ENCODE measurements around the gene NDE1.

The NDE1 gene

DNA sequence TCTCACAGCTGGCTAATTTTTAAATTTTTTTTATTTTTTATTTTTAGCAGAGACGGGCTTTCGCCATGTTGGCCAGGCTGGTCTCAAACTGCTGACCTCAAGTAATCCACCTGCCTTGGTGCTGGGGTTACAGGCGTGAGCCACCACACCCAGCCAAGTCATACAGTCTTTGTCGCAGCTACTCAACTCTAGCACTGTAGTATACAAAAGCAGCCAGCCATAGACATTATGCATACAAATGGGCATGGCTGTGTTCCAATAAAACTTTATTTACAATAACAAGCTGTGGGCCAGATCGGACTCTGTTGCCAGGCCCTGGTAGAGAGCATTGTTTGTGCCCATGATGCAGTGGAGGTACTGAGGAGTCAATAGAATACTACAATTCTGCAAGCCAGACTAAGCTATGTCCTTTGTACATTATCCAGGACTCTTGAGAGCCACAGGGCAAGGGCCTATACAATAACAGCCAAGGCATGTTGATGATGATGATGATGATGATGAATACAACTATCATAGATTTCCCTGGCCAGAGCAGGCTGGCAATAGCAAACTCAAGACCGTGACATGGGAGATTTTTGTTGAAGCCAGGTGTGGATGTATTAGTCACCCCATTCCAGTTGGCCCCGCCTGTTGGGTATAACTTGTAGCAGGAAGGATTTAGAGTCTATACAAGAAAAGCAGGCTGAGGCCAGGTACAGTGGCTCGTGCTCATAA lies 104.9 kb downstream of the NDE1 start:
- no peak for FAIRE-seq
- no peak for TF ChIP-seq POLR2A (IDR thresholded peaks at IDR 0.05; ENCODE audit: low read depth, low read length)
- no peak for DNase-seq (ENCODE audit: insufficient read length, low spot score)

DNA sequence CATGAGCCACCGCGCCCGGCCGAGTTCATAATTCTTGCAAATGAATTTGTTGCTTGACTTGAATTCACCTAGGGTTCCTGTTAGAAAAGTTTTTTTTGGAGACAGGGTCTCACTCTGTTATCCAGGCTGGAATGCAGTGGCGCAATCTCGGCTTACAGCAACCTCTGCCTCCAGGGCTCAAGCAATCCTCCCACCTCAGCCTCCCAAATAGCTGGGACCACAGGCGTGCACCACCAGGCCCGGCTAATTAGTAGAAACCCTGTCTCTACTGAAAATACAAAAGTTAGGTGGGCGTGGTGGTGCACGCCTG lies 107.0 kb downstream of the NDE1 start:
- DNase-seq (ENCODE audit: insufficient read length, low spot score) (no peak), FAIRE-seq (no peak)
- no peak for TF ChIP-seq POLR2A (IDR thresholded peaks at IDR 0.05; ENCODE audit: low read depth, low read length)

DNA sequence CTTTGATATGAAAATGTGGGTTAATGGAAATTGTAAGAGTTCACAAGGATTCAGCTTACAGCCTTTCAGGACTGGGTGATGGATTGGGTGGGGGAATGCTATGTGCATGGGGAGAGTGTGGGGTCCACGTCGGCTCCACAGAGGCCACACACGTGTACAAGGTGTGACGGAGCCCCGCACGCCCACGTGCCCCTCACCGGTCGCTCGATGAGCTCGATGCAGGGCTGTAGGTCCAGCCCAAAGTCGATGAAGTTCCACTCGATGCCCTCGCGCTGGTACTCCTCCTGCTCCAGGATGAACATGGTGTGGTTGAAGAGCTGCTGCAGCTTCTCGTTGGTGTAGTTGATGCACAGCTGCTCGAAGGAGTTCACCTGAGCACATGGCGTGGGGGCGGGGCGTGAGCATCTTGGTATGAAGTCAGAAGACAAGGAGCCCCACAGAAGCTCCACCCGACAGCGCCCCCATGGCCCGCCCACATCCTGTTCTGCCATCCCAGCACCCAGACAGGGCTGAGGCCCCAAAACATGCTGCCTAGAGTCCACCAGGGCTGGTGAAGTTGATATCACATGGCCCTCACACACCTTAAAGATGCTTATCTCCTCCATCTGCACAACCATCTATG lies 107.7 kb downstream of the NDE1 start:
- TF ChIP-seq POLR2A (IDR thresholded peaks at IDR 0.05; ENCODE audit: low read depth, low read length), result no peak
- FAIRE-seq (no peak), DNase-seq (ENCODE audit: insufficient read length, low spot score) (no peak)

DNA sequence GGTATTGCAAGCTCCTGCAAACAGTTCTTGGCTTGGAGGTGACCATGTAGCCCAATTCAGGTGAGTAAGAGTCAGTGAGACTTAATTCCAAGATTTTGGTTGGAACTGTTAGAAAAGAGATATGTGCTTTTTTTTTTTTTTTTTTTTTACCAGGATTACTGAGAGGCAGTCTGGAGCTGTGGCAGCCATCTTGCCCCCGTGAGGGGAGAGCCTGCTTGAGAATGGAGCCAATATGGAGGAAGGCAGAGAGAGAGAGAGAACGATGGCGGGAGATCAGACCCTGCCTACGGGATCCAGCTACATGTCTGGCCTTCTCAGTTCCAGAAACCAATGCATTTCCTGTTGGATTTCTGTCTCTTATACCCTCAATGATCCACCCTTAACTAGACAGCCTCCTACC lies 109.0 kb downstream of the NDE1 start:
- no peak for TF ChIP-seq POLR2A (IDR thresholded peaks at IDR 0.05; ENCODE audit: low read depth, low read length)
- no peak for FAIRE-seq

DNA sequence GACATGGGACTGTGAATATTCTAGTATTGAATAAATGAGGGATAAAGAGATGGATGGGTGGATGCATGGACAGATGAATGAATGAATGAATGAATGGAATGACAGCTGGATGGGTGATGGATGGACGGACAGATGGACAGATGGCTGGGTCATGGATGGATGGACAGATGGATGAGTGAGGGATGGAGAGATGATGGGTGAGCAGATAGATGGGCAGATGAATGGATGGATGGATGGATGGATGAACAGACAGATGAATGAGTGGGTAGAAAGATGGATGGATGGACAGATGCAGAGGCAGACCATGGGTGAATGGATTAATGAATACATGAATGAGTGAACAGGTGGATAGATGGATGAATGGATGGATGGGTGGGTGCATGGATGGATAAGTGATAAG lies 110.1 kb downstream of the NDE1 start:
- FAIRE-seq (no peak), DNase-seq (ENCODE audit: insufficient read length, low spot score) (no peak)

More for the DNA sequence above, 109.0 kb downstream of the NDE1 start:
- no peak for DNase-seq (ENCODE audit: insufficient read length, low spot score)

DNA sequence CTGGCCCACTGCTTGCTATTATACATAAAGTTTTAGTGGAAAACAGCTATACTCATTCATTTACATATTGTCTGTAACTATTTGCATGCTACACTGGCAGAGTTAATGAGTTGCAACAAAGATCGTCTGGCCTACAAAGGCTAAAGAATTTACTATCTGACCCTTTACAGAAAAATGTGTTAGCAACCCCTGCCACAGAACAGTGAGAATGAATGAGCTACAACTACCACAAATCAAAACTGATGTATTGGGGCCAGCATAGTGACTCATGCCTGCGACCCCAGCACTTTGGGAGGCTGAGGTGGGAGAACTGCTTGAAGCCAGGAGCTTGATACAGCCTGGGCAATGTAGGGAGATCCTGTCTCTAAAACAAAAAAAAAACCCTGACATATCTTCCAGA lies 114.1 kb downstream of the NDE1 start:
- DNase-seq (ENCODE audit: insufficient read length, low spot score), result no peak
- no peak for TF ChIP-seq POLR2A (IDR thresholded peaks at IDR 0.05; ENCODE audit: low read depth, low read length)
- FAIRE-seq, result no peak

More for the DNA sequence above, 110.1 kb downstream of the NDE1 start:
- TF ChIP-seq POLR2A (IDR thresholded peaks at IDR 0.05; ENCODE audit: low read depth, low read length), result no peak

DNA sequence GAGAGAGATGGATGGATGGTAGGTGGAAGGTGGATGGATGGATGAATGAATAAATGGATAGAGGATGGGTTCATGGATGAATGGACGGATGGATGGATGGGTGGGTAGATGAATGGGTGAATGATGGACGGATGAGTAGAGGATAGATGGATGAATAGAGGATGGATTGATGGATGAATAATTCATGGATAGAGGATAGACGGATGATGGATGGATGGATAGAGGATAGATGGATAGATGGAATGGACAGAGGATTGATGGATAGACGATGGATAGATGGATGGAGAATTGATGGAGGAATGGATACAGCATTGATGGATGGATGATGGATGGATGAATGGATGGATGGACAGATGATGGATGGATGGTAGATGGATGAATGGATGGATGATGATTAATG lies 115.1 kb downstream of the NDE1 start:
- FAIRE-seq (no peak), DNase-seq (ENCODE audit: insufficient read length, low spot score) (no peak)
- no peak for TF ChIP-seq POLR2A (IDR thresholded peaks at IDR 0.05; ENCODE audit: low read depth, low read length)

DNA sequence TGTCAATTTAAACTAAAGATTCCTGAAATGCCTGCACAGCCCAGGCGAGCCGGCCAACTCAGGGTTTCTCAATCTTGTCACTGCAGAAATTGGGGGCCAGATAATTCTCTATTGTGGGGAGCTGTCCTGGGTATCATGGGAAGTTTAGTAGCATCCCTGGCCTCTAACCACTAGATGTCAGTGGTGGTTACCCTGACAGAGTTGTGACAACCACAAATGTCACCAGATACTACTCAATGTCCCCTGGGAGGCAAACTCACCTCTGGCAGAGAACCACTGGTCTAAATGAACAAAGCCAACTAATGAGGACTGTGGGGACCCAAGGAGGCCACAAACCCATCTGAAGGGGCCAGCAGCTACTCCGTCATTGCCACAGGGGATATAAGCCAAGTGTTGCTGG lies 115.8 kb downstream of the NDE1 start:
- no peak for FAIRE-seq
- peak; percentile 24 for DNase-seq (ENCODE audit: insufficient read length, low spot score)

DNA sequence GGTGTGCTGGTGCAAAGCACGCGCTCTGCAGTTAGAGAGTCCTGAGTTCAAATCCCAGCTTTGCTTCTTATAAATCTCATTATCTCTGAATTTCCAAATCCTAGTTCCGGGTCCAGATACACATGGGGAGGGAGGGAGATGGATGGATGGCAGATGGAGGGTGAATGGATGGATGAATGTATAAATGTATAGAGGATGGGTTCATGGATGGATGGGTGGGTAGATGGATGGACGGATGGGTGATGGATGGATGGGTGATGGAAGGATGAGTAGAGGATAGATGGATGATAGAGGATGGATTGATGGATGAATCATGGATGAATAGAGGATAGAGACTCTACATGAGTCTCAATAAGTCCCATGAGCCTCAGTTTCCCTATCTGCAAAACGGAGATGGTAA lies 116.9 kb downstream of the NDE1 start:
- FAIRE-seq (no peak), DNase-seq (ENCODE audit: insufficient read length, low spot score) (no peak)
- TF ChIP-seq POLR2A (IDR thresholded peaks at IDR 0.05; ENCODE audit: low read depth, low read length), result no peak

More for the DNA sequence above, 115.8 kb downstream of the NDE1 start:
- no peak for TF ChIP-seq POLR2A (IDR thresholded peaks at IDR 0.05; ENCODE audit: low read depth, low read length)

DNA sequence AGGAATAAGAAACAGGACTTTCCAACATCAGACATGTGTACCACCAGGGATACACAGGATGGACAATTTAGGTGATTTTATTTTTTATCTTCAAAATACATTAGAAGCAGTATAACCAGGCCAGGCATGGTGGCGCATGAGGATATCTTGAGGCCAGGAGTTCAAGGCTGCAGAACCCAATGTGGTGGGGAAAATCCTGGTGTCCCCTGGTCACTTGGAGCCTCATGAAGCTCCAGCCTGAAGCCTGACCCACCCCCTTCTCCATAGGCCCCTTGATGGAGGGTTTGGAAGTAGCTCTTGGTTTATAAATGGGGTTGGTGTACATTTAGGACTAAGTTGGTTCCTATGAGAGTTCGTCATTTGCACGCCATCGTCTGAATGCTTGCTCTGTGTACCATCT lies 118.2 kb downstream of the NDE1 start:
- TF ChIP-seq POLR2A (IDR thresholded peaks at IDR 0.05; ENCODE audit: low read depth, low read length), result no peak
- no peak for FAIRE-seq
- DNase-seq (ENCODE audit: insufficient read length, low spot score), result no peak

DNA sequence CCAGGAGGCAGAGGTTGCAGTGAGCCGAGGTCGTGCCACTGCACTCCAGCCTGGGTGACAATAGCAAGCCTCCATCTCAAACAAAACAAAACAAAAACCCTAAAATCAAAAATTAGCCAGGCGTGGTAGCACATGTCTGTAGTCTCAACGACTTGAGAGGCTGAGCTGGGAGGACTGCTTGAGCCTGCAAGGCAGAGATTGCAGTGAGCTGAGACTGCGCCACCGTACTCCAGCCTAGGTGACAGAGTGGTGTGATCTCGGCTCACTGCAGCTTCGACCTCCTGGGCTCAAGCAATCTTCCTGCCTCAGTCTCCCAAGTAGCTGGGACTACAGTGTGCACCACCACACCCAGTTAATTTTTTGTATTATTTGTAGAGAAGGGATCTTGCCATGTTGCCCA lies 119.2 kb downstream of the NDE1 start:
- no peak for DNase-seq (ENCODE audit: insufficient read length, low spot score)
- FAIRE-seq, result no peak
- TF ChIP-seq POLR2A (IDR thresholded peaks at IDR 0.05; ENCODE audit: low read depth, low read length), result no peak

DNA sequence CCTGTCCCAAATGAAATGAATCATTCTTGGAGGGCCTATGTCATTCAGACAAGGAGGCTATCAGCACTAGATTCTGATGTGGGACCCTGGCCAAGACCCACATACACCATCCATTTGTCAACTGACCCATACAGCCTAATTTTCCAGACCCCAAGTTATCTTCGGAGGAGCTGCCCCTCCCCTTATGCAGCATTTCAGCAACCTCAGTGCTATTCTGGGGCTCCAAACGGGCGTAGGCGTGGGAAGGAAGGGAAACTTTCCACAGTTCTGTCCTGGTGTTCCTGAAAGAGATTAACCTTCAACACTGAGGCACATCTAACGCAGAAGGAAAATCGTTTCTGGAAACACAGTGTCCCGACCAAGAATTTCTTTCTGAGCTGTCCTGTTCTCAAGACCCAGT lies 120.1 kb downstream of the NDE1 start:
- FAIRE-seq (no peak), DNase-seq (ENCODE audit: insufficient read length, low spot score) (no peak)
- no peak for TF ChIP-seq POLR2A (IDR thresholded peaks at IDR 0.05; ENCODE audit: low read depth, low read length)

DNA sequence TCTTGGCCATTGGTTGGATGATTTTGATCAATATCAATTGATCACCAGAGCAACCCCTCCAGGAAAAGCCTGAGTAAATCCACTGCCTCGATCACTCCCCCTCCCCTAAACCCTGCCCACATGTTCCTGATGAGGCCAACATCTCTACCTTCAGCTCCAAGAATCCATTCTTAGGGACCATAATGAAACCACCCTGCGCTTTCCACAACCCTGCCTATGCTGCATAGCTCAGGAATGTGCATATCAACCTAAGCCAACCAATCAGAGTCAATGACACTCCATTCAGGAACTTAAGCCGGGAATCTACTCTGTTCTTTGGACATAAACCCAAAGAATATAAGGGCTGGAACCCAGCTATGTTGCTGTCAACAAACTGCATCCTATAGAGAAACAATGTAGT lies 120.5 kb downstream of the NDE1 start:
- no peak for FAIRE-seq
- peak; percentile 40 for DNase-seq (ENCODE audit: insufficient read length, low spot score)
- no peak for TF ChIP-seq POLR2A (IDR thresholded peaks at IDR 0.05; ENCODE audit: low read depth, low read length)

DNA sequence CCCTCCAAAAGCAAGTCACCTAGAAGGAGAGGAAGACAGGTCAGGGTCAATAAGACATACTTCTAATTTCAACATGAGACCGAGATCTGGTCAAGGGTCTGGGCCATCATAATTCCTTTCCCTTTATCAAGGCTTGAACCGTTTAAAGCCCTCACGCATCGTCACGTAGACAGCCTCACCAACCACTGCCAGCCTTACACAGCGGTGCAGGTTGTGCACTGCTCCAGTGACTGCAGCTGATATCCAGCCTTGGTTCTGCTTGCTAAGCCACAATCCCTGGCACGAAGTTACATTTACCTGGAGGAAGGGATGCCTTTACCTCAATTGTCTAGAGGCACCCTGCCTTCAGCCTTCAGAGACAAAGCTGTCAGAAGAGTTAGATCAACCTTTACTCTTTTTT lies 121.6 kb downstream of the NDE1 start:
- no peak for FAIRE-seq
- TF ChIP-seq POLR2A (IDR thresholded peaks at IDR 0.05; ENCODE audit: low read depth, low read length), result no peak
- DNase-seq (ENCODE audit: insufficient read length, low spot score), result no peak

DNA sequence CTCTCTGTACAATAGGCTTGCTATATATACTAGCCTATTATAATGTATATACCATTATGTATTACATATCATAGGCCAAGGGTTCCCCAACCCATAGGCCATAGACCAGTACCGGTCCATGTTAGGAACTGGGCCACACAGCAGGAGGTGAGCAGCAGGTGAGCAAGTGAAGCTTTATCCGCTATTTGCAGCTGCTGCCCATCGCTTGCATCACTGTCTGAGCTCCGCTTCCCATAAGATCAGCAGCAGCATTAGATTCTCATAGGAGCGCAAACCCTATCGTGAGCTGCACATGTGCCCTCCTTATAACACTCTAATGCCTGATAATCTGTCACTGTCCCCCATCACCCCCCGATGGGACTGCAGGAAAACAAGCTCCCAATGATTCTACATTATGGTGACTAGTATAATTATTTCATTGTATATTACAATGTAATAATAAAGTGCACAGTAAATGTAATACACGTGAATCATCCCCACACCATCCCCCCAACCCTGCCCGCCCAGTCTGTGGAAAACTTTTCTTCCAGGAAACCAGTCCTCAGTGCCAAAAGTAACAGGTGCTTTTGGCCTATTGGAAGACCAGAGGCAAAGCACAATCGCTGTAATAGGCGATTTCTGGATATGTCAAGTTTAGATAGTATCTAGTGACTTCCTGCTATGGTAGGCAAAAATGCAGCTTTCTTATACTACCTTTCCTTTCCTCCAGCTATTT lies 122.7 kb downstream of the NDE1 start:
- FAIRE-seq (no peak), DNase-seq (ENCODE audit: insufficient read length, low spot score) (no peak)
- no peak for TF ChIP-seq POLR2A (IDR thresholded peaks at IDR 0.05; ENCODE audit: low read depth, low read length)

Measured in H54 (cell line).